Measurements from ENCODE around the gene LNX1.

LNX1 gene

GRCh38 chr4:53532521-53532920 is 58.8 kb downstream of the LNX1 start:
- DNase-seq = no peak

DNA sequence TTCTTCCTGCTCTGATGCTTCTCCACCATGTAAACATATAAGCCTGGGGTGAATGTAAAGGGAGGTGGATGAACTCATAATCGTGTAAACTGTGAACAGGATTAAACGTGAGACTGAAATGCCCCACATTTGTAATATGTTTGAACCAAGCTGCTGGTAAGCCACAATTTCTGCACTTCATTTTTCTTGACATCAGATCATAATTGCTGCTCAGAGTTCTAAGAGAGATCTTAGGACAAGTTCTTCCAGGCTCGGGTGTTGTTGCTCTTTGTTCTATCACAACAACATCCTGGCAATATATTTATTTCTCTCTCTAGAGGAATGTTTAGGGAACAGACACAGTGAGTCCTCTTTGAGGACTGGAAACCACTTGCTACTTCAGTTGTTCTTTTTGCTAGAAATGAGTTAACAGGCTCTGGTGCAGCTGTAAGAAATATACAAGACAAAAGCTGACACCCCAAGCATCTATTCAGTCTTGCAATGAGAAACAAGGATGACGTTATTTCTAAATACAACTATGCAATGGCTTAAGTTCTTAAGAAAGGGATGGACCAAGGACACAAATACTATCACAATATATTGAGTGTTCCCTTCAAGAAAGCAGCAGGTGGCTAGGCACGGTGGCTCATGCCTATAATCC is 59.6 kb downstream of the LNX1 start:
- no peak for DNase-seq

- DNase-seq = no peak
These were observed 62.3 kb downstream of the LNX1 start for GRCh38 chr4:53529025-53529424.

DNA sequence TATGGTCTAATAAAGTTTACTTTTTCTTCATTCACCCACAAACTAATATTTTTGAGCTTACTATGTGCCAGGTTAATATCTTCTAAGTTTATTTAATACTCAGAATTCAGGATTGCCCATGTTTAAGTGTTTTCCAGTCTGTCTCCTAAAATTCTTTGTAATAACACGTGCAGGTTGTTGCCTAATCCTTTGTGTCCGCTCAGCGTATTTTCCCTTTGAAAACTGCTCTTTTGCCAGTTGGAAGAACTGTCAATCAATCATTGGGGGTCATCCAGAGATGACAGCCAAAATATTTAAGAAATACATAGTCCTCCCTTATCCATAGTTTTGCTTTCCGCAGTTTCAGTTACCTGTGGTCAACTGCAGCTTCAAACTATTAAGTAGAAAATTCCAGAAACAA is 63.4 kb downstream of the LNX1 start:
- DNase-seq = no peak

GRCh38 chr4:53527326-53527725 is 64.0 kb downstream of the LNX1 start:
- DNase-seq = no peak

GRCh38 chr4:53522334-53522733 is 69.0 kb downstream of the LNX1 start:
- DNase-seq = no peak

- no peak for DNase-seq
These were observed 71.2 kb downstream of the LNX1 start for GRCh38 chr4:53520116-53520515.

GRCh38 chr4:53518807-53519206 is 72.5 kb downstream of the LNX1 start:
- no peak for DNase-seq

- no peak for DNase-seq
These were observed 76.2 kb downstream of the LNX1 start for GRCh38 chr4:53515076-53515475.

GRCh38 chr4:53514509-53514908 is 76.8 kb downstream of the LNX1 start:
- no peak for DNase-seq

DNA sequence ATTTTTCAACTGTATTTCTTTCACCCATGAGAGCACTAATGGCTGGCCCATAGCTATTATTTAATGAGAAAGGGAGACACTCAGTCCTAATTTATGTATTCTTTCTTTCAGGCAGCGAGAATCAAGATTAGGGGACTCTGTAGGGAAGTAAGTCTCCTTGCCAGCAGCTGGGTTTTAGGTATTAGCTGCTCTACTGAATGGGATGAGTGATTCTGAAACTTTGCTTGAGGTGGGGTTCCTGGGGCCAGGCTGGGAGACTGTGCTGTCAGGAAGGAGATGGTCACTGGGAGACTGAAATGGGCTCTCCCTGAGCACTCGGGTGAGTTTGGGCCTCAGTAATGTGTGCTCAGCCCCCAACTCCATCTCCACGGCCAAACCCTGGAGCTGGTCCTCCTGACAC is 78.7 kb downstream of the LNX1 start:
- no peak for DNase-seq

- no peak for DNase-seq
These were observed 80.3 kb downstream of the LNX1 start for GRCh38 chr4:53511014-53511413.

DNA sequence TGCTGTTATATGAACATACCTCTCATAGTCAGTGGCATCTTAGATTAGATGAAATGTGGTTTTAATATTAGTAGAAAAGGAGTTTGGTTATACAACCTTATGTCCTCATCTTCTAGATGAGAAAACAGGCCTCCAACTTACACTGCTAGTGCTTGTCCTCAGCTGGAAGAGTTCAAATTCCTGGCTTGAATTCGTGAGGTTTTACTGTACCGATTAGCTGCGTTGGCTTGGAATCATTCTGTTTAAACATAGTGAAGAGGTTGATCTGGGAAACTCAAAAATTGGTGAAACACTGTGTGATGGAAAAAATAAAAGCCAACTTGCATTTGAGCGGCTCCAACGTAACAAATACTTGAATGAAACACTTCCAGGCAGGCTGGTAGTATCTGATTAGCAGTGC is 81.0 kb downstream of the LNX1 start:
- no peak for DNase-seq

GRCh38 chr4:53508446-53508845 is 82.8 kb downstream of the LNX1 start:
- no peak for DNase-seq

- no peak for DNase-seq
These were observed 83.5 kb downstream of the LNX1 start for GRCh38 chr4:53507671-53508286.

GRCh38 chr4:53507058-53507457 is 84.2 kb downstream of the LNX1 start:
- no peak for DNase-seq

DNA sequence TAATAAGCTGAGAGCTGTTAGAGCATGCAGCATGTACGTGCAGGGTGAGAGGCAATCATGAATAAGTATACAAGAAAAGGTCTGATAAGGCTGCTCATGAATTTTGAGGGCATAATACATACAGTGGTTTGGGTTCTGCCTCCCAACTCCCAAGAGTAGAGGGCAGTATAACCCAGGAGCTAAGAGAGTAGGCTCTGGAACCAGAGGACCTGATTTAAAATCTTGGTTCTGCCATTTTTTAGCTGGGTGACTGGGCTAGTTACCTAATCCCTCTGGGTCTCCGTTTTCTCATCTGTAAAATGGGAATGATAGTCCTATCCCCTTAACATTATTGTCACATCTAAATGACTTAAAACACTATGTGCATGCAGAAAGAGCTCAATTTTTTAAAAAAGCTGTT is 85.3 kb downstream of the LNX1 start:
- no peak for DNase-seq

DNA sequence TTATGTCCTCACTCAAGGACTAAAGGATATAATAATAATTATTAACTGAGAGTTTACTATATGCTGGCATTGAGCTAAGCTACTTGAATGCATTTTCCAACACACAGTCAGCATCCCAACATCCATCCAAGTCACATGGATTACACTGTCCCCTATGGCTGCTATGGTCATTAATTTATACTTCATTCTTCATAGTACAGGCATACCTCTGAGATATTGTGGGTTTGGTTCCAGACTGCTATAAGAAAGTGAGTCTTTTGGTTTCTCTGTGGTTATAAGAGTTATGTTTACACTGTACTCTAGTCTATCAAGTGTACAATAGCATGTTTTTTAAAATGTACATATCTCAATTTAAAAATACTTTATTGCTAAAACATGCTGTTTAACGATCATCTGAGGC is 89.2 kb downstream of the LNX1 start:
- DNase-seq = no peak

DNA sequence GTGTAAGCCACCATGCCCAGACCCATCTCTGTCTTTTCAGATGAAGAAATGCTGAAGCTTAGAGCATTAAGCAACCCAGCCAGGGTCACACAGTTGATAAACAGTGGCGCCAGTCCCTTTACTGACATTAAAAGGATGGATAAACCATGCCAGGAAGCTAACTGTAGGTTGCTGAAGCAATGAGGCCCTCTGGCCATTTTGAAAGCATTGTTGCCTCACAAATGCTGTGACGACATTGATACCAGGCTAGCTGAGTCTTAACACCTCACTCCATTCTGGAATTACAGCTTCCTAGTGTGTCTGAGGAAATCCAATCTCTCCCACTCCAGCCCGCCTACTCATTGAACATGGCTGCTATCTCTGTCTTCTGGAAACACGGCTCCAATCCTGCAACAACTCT is 89.7 kb downstream of the LNX1 start:
- DNase-seq = no peak

DNA sequence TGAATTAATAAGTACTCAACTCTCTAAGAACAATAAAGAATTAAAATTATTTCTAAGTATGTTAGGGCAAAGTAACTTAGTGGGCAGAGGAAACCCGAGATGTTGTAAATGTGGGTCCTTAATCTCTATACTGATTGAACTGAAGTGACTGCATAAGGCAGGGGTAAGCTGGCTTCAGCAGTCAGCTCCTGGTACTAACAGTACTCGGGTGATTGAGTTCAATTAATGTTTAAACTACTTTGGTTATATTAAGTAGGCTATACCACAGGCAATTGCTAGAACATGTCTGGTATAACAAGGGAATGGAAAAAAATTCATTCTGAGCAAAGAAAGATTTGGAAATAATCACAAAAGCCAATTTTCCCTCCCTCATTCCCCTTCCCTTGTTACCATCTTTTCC is 90.7 kb downstream of the LNX1 start:
- DNase-seq = no peak

DNA sequence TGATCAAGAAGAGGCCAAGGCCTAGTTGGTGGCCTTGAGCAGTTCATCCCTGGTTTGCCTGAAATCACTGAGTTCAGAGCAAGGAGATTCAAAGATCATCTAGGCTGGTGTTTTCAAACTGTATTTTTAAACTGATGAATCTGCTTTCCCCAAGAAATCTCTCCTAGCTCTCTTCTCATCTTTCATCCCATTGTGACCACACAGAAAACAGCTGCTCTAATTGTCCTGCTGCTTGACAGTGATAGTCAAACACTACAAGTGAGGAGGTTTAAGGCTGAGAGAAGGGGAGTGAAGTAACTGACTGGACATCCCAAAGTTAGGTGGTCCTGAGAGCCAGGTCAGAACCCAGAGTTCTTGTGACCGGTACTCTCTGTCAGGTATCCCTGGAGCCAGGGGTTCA is 91.5 kb downstream of the LNX1 start:
- no peak for DNase-seq

DNA sequence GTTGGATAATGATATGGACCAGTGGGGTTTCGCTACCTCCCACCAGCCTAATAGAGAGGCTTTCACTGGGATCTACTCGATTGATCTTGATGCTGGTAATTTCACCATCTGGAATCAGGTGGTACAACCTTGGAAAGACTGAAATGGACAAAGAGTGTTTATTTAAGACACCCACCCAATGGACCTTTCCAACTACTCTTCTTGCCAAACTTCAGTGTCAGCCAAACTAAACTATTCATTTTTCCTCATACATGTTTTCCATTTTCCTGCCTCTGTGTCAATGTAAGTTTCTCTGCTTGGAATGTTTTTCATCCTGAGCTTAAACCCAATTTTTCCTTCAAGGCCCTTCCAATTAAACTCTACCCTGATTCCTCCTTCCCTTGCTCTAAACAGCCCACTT is 92.6 kb downstream of the LNX1 start:
- DNase-seq = no peak

DNA sequence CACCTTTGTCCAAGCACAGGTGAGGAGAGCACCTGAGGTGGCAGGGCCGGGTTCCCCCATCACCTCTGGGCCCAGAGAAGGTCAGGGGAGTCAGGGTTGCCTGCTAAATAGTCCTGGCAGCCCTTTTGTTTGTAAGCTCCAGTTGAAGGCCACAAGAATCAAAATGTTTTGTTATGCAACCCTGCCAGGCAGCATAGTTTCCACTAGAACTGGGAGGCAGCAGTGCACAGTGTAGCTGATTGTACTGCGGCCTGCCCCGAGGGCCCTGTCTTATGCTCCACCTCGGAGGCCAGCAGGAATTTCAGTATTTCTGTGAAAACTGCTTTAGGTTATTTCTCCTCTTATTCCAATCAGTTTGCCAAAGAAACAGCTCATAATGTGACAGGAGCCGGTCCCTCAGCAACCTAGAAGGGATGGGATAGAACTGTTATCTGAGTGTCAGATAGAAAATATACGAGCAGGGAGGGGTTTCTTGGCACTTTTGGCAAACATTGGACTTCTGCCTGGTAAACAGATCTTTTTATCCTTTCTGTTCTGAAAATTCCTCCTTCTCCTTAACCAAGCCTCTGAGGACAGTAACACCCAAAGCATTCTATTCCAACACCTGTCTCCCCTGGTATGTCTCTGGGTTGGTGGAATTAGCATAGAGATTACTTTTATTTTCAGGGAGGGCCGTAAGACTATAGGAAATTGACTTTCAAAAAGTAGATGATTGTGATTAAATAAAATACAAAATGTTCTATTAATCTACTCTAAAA is 93.6 kb downstream of the LNX1 start:
- no peak for DNase-seq

GRCh38 chr4:53494851-53495250 is 96.4 kb downstream of the LNX1 start:
- no peak for DNase-seq
